Stimulated activated naive CD8-positive, alpha-beta T cell treated with anti-CD3 and anti-CD28 coated beads, Interleukin-15, Interleukin-2, amounts not matched to agents 100 U/mL and 50 U/mL, for 24 hours (primary cell): Measurements from ENCODE around the gene PRELP.
"Not testable (repeated sequence)": the region's sequence is repeated elsewhere in the genome, so short reads cannot be mapped to it uniquely, and the experiment has no call there.

ENCODE experiments used
- ATAC-seq: fragments of 150-1000 bp; cut with Tn5 transposase; one replicate; pipeline ENCODE4 v1.10.0; 2021
- DNase-seq: peaks from one replicate; pipeline ENCODE4 v3.0.0; 2021

The PRELP gene

GRCh38 chr1:203475012-203475981 lies at the start of gene PRELP:
Gene PRELP, plus strand, starts transcription at chr1:203475806. Its CDS starts 7,379 bp downstream, at chr1:203483185.
- no peak for ATAC-seq
- no peak for DNase-seq

GRCh38 chr1:203426366-203426765 lies 49.2 kb upstream of the PRELP start:
- DNase-seq (no peak), ATAC-seq (no peak)

- no peak for DNase-seq
- ATAC-seq = no peak
These were observed 48.7 kb upstream of the PRELP start for GRCh38 chr1:203426870-203427269.

- DNase-seq (no peak), ATAC-seq (no peak)
These were observed 48.2 kb upstream of the PRELP start for GRCh38 chr1:203427451-203427850.

- ATAC-seq (no peak), DNase-seq (no peak)
These were observed 46.5 kb upstream of the PRELP start for GRCh38 chr1:203428981-203429599.

DNA sequence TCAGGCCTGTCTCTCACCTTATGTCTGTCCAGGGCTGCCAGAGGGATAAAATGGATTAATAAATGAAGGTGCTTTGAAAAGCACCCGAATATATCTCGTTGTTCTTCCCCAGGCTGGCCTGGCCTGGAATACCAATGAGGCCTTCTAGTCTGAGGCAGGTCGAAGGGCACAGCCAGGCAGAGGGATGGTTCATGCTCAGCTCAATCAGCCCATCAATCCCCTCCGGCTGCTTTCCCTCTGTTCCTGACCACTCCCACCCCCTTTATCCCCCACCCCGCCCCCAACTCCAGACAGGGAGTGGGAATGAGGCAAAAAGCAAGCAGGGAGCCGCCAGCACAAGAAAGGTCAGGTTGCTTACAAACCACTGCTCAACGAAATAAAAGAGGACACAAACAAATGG lies 40.0 kb upstream of the PRELP start:
- no peak for DNase-seq
- no peak for ATAC-seq

DNA sequence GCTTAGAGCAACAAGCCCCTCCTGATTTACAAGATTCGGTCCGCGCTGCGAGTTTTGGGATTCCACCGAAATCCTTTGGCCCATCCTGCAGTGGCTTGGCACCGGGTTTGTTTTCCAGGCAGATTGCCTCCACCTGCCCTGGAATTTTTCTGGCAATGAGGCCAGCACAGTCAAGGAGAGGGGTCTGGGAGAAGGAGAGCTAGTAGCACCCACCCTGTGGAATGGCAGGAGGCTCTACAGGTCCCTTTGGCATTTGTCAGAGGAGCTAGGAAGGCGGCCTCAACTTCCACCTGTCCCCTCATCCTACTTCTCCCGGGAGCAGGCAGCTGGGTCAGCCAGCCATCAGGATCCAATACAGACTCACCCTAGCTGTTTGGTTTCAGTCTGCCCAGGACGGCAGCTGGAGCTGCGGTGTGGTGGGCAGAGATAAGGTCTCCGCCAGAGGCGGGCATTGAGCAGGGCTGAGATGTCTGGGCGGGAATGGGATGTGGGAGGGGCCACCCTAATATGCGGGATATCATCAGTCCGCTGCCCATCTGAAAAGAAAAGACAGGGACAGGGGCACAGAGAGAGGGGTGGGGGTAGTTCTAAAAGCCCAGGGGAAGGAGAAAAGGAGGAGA lies 37.8 kb upstream of the PRELP start:
- DNase-seq (no peak), ATAC-seq (no peak)

DNA sequence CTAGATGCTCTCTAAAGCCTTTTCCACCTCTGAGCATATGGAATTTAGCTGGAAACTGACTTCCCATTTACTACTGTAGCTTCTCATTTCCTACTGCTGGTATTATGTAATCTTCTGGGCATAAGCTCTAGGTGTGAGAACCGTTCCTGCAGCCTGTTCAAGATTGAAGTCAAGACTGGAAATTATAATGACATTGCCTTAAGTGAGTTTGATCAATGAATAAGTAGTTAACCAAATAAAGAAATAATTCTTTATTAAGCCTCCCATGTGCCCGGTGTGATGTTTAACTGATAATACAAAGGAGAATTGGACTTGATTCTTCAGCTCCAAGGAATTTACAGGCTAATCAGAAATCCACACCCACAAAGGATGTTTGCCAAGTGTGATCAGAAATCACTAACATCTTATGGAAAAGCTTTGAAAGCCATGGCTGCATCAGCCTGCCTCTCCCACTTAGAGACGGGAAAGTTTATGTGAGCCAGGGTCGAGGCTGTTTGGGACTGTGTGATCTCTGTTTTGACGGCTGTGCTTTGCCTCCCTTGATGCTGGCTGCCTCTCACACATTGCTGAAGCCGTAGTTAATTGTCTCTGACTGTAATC lies 36.4 kb upstream of the PRELP start:
- ATAC-seq (no peak), DNase-seq (no peak)

GRCh38 chr1:203440771-203441170 lies 34.8 kb upstream of the PRELP start:
- ATAC-seq (no peak), DNase-seq (no peak)

DNA sequence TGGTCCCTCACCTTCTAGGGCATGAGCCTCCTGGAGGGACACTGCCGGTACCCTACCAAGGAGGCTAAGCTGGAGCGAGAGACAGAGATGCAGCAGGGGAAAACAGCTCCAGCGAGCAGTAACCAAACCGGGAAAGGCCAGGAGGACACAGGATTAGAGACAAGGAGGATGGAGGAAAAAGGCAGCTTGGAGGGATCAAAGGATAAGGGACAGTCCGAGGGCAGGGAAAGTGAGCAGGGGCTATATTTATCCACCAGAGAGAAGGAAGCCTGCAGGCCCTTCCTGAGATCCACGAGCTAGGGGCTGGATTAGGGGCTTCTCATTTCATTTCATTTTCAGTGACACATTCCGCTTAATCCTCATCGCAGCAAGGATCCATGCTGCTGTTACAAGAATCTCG lies 33.8 kb upstream of the PRELP start:
- no peak for ATAC-seq
- DNase-seq = no peak

DNA sequence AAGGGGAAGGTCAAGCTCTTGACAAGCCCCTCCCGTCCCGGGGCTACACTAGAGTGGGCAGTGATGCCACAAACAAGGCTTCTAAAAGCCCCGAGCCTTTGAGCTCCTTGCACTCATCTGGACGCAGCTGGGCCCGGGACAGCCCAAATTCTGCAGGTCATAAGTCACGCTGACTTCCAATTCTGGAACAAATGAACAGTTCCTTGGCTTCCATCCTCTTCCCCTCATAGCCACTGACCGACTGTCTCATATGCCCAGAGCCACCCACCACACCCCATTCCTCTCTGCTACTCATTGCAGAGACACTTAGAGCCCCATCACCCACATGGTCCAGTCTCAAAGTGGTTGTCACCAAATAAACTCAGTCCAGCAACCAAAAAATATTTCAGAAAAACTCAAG lies 32.8 kb upstream of the PRELP start:
- no peak for DNase-seq
- no peak for ATAC-seq

DNA sequence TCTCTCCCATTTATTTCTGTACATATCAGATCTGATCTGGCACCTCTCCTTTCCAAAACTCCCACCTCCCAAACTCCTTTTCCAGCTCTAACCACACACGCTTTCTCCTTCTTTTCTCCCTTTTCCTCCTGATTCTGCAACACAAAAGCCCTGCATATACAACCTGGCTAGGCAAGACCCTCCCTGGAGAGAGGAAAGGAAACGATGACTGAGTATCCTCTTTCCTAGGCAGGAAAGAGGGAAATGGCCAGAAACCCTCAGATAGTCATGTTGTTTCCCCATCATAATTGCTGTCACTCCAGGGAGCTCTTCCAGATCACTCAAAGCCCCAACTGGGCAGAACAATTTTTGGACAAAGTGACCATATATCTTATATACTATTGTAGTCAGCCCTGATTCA lies 32.3 kb upstream of the PRELP start:
- no peak for ATAC-seq
- DNase-seq = no peak

DNA sequence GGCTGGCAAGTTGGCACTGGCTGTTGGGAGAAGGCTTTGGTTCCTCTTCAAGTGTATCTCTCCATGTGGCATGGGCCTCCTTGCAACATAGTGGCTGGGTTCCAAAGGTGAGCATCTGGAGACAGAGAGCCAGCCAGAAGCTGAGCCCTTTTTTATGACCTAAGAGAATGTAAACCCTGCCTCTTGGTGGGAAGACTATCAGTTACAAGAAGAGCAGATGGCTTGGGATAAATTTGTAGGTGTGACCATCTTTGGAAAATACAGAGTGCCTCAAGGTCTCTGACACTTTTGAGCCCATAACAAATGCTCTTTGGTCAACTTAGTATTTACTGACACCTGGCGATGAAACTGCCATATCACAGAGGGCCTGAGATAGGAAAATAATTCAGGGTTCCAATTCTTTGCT lies 31.4 kb upstream of the PRELP start:
- ATAC-seq = no peak
- DNase-seq = no peak

DNA sequence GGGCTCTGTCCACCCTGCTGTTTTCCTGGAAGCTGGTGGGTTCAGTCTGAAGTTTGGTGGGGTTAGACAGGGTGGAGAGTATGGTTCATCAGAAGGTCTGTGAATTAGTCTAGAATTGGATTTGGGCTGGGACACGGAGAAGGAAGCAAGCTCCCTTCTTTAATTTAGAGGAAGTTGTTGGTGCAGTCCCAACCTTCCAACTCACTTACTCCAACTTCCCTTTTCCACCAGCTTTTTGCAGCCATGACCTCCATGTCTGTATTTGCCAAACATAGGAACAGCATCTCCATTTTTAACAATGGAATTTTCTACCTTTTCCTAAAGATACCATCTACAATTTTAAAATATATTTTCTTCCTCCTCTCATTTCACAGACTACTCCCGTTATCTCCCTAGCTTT lies 28.5 kb upstream of the PRELP start:
- DNase-seq (no peak), ATAC-seq (no peak)

DNA sequence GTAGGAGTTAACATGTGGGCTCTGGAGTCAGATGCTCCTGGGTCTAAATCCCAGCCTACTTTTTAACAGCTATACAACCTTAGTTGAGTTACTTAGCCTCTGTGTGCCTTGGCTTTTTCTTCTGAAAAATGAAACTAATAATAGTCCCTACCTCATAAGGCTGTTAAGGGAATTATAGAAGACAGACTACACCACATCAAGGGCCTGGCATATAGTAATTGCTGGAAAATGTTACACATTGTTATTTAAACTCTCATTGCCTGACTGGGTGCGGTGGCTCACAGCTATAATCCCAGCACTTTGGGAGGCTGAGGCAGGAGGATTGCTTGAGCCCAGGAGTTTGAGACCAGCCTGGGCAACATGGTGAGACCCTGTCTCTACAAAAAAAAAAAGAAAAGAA lies 28.0 kb upstream of the PRELP start:
- DNase-seq, ATAC-seq: not testable (repeated sequence)

GRCh38 chr1:203448521-203449061 lies 27.0 kb upstream of the PRELP start:
- DNase-seq = no peak
- ATAC-seq = no peak

- DNase-seq = no peak
- ATAC-seq = no peak
These were observed 25.6 kb upstream of the PRELP start for GRCh38 chr1:203450001-203450400.

- ATAC-seq = no peak
- no peak for DNase-seq
These were observed 25.0 kb upstream of the PRELP start for GRCh38 chr1:203450479-203451149.

DNA sequence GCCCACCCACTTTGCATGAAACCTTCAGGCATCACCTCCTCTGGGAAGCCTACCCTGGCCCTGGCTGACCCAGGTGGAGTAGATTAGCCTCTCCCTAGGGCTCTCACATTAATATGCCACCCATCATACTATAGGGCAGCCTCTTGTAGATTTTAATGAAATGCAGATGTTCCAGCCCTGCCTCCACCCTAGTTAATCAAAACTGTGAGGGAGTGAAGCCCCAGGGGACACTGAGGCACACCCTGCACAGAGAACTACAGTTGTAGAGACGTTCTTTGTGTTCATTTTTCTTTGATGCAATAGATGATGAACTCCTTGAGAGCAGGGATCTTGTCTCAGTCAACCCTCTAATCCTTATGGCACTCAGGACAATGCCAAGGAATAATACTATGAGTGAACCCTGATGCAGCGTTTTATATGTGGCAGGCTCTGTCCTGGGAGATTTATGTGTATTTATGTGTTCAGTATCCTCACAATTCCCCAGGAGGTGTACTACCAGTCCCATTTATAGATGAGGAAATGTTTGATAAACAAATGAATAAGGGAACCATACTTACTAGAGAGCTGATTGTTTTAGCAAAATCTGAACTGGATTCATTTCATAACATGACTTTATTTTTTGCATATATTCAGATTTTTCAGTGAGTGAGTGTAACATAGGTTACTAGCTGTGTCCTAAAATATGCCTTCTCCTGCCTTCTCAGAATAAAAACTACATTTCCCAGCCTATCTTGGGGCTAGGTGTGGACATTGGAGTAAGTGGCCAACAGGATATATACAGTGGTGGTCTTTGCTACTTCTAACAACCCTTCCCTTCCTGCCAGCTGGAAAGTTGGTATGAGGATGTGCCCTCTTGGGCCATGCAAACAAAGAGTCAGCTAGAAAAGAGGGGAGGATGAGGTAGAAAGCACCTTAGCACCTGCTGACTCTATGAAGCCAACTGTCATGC lies 23.5 kb upstream of the PRELP start:
- DNase-seq (no peak), ATAC-seq (no peak)

GRCh38 chr1:203453016-203453415 lies 22.6 kb upstream of the PRELP start:
- DNase-seq (no peak), ATAC-seq (no peak)

- no peak for ATAC-seq
- no peak for DNase-seq
These were observed 22.0 kb upstream of the PRELP start for GRCh38 chr1:203453616-203454015.
